ENCODE data around the gene SMIM31.

The SMIM31 gene

GRCh38 chr4:164789047-164789446 is 35.1 kb downstream of the SMIM31 start:
- DNase-seq = no peak

DNA sequence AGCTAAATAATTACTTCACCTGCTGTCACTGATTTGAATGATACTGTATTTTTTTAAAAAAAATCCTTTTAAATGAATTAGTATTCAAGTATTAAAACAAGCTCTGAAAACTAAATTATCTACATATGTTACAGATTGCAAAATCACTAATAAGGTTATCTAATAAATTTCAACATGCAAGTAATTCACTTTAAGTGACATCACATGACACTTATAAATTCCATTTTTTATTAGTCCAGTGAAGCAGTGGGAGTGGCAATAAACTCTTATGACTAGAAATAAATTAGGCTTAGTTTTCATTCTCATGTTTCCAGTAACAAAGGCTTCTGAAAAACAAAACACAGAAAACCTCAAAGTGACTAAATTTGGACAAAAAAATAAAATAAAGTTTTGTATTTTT is 36.3 kb downstream of the SMIM31 start:
- no peak for DNase-seq

DNA sequence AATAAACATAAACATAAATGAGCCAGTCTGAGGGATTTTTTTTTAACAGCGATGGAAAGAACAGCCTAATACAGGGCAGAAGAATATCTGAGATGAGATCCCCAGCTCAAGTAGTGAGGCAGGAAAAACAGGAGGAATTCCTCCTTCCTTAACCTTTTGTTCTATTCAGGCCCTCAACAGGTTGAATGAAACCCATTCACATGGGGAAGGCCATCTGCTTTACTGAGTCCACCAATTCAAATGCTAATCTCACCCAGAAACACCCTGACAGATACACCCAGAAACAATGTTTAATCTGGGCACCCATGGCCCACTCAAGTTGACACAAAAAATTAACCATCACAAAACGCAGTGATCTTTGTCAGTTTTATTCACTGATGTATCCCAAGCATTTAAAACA is 45.5 kb downstream of the SMIM31 start:
- DNase-seq = no peak

DNA sequence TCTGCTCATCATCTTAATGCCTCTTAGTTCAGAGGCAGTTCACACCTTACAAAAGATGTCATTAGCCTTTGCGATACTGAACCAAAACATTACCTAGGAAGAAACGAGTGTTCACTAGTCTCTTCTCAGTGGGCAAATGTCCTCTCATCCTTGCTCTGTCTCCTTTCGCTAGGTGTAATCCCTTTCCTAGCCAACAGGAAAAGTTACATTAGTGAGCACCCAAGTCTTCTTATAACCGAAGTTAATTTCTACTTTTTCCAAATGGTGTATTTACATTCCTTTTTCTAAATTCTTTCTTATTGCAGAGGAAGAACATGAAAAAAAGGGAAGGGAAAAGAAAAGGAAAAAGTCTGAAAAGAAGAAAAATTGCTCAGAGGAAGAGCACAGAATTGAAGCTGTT is 46.9 kb downstream of the SMIM31 start:
- no peak for DNase-seq

GRCh38 chr4:164802301-164802901 is 48.5 kb downstream of the SMIM31 start:
- no peak for DNase-seq

DNA sequence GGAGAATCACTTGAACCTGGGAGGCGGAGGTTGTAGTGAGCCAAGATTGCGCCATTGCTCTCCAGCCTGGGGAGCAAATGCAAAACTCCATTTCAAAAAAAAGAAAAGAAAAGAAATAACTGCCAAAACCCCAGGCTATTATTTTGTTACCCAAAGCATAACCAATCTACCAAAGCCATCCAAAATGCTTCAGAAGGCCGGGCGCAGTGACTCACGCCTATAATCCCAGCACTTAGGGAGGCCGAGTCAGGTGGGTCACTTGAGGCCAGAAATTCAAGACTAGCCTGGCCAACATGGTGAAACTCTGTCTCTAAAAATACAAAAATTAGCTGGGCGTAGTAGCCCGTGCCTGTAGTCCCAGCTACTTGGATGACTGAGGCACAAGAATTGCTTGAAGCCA is 49.8 kb downstream of the SMIM31 start:
- no peak for DNase-seq

DNA sequence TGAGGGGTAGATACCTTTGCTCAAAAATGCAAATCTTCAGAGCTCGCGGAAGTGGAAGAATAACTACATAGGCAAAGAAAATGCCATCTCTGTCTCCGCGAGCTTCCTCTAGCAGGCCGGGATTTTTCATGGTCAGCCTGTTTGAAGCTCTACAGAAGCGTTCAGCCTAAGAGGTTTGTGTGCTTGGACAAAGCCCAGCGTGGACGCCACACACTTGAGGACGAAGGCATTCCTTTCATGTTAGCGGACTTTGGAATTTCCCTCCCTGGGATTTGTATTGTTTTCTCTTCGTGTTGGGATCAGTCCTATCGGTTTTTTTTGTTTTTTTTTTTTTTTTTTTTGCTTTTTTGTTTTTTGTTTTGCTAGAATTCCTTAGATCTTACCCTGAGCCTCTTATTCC is 53.7 kb downstream of the SMIM31 start:
- no peak for DNase-seq

DNA sequence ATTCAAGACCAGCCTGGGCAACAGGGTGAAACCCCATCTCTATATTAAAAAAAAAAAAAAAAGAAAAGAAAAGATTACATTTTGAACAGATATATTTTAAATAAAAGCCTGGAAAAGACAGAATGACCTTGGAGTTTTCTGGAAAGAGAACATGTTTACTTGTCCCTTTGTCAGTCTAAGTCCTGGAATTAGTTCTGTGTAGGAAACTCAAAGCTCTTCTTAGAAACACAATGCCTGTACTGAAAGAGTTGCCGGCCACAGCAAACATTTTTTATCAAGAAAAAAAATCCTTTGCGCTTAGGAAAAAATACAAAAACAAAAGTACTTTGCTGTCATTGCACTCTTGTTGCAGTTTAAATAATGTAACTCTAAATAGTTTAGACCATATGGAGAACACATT is 59.6 kb downstream of the SMIM31 start:
- no peak for DNase-seq

DNA sequence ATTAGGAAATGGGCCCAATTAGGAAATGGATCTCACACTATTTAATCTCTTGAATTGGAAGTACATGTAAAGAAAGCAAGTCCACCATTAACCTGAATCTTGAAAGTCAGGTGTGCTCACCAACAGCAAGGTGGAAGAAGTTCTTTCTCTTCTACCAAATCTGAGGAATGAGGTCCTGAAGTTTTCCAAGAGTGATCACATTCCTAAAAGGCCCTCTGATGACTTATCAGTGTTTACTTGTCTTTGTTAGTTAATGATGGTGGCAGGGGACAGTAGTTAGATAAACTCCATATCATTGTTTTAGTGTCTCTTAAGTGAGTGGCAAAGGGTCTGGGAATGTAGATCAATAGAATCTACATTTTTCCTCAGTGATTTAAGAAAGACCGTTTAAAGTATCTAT is 61.8 kb downstream of the SMIM31 start:
- DNase-seq = no peak

- no peak for DNase-seq
Measured at GRCh38 chr4:164819366-164819765, 65.4 kb downstream of the SMIM31 start.

DNA sequence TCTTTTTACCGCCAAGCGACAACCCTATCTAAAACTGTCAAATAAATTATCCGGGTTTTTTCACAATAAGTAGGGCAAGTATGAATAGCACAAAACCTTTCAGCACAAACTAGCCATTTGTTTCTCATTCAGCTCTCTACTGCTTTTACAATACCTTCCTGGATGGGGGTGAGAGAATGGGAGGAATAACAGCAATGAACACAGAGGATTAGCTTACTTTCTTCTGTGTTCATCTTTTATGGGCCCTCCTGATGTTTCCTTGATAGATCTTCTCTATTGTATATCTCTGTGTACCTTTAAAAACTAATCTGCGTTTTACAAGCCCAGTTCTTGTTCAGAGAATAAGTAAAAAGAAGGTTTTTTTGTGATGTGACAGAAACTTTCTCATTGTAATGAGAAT is 67.8 kb downstream of the SMIM31 start:
- DNase-seq = no peak

GRCh38 chr4:164824581-164824980 is 70.7 kb downstream of the SMIM31 start:
- DNase-seq = no peak

- no peak for DNase-seq
Measured at GRCh38 chr4:164828955-164829354, 75.0 kb downstream of the SMIM31 start.

DNA sequence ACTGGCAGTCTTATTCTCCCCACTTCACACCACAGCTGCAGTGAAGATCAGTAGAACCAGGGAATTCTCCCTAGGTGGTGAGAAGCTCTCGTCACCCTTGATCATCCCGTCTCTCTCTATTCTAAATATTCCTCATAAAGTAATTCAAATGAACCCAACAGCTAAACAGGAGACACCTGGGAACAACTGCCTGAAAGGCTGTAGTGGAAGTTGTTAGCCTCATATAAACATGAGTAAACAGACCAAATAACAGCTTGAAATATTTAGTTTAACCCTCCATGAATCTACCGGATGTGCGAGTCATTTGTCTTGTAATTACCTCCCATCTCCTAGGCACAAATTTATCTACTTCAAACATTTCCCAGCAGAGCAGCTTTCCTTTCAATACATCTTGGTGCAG is 92.6 kb downstream of the SMIM31 start:
- DNase-seq = no peak

DNA sequence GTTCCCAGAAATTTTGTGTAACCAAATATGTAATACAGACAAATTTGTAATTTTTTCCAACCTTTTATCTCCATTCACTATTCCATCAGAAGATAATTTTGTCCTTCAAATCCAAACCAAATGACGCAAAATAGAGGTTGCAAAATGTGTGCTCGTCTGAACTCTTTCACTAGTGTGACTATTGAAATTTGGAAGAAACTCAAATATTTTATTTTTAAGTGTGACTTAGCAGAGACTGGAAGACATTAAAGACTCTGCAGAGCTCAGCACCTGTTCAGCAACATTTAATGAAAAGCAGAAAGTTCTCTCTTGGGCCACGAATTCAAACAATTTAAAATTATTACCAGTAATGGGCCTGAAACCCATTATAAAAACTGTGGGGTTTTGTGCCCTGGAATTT is 93.1 kb downstream of the SMIM31 start:
- no peak for DNase-seq

- DNase-seq = no peak
Measured at GRCh38 chr4:164847967-164848649, 94.2 kb downstream of the SMIM31 start.
